NCI-H2029 (cell line): ENCODE data around the gene ARFIP2.
A peak's percentile ranks its signal among the peaks of the same experiment; 100 is the strongest.

Experiments used
- DNase-seq: peaks from one replicate; lab custom pipeline; 2025; lab: John Stamatoyannopoulos, UW

Gene ARFIP2

GRCh38 chr11:6481924-6482275 lies 769 bp upstream of the ARFIP2 start:
- DNase-seq, result no peak

- DNase-seq, result no peak
These were observed 724 bp downstream of the ARFIP2 start for GRCh38 chr11:6480299-6480914.

- DNase-seq, result no peak
These were observed 4.6 kb downstream of the ARFIP2 start for GRCh38 chr11:6476571-6476970.

- DNase-seq, result peak; percentile 93
These were observed 5.2 kb downstream of the ARFIP2 start for GRCh38 chr11:6475936-6476335.

GRCh38 chr11:6474806-6475500 lies 6.2 kb downstream of the ARFIP2 start:
- no peak for DNase-seq

- DNase-seq, result no peak
These were observed 6.7 kb downstream of the ARFIP2 start for GRCh38 chr11:6474413-6474792.

- peak; percentile 86 for DNase-seq
These were observed 7.4 kb downstream of the ARFIP2 start, which contains the start of gene TRIM3 for GRCh38 chr11:6473451-6474412. Gene TRIM3 (minus strand): TSS chr11:6473941. CDS start chr11:6465695, 8,246 bp downstream.

- no peak for DNase-seq
These were observed 8.2 kb downstream of the ARFIP2 start for GRCh38 chr11:6472934-6473333.

GRCh38 chr11:6469599-6469998 lies 11.5 kb downstream of the ARFIP2 start:
- DNase-seq, result no peak

GRCh38 chr11:6468712-6469495 lies 12.2 kb downstream of the ARFIP2 start:
- peak; percentile 94 for DNase-seq

GRCh38 chr11:6459099-6459450 lies 22.1 kb downstream of the ARFIP2 start:
- DNase-seq, result no peak

GRCh38 chr11:6458352-6459098 lies 22.6 kb downstream of the ARFIP2 start:
- no peak for DNase-seq

GRCh38 chr11:6457581-6458320 lies 23.4 kb downstream of the ARFIP2 start:
- no peak for DNase-seq

GRCh38 chr11:6456361-6457073 lies 24.6 kb downstream of the ARFIP2 start:
- DNase-seq, result no peak

GRCh38 chr11:6455070-6455469 lies 26.1 kb downstream of the ARFIP2 start:
- DNase-seq, result peak; percentile 53

- DNase-seq, result no peak
These were observed 28.0 kb downstream of the ARFIP2 start for GRCh38 chr11:6453152-6453551.

GRCh38 chr11:6452219-6452618 lies 28.9 kb downstream of the ARFIP2 start:
- DNase-seq, result no peak

- no peak for DNase-seq
These were observed 32.6 kb downstream of the ARFIP2 start for GRCh38 chr11:6448574-6448973.

GRCh38 chr11:6443269-6444003 lies 37.7 kb downstream of the ARFIP2 start:
- no peak for DNase-seq
